ENCODE results near the gene HEXA. TPM values are rescaled to one million over a fixed set of nuclear protein-coding genes. Genes with fewer than 3 reads are reported as not detected.

The HEXA gene
- total RNA-seq, 1 experiment from 2014 or later, result 49.7 TPM

DNA sequence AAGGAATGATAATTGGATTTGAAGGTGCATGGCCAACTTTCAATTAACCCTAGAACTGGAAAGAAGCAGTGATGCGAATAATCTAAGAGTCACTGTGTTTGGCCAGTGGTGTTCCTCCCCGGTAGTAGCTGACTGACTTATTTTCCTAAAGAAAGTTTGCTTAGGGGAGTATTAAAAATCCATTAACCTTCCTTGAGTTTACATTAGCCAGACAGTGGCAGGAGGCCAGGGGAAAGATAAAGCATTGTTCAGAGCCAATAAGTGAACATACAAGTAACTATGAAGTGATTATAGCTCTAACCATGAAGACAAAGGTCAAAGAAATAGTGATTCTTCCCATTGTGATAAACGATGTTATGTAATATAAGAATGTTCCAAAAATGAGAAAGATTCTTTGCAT lies 13.4 kb upstream of the HEXA start:
- no peak overlapping the region for H3K4me3 Mint-ChIP-seq
- ATAC-seq, result no peak
- no peak for DNase-seq (ENCODE audit: low spot score)
- peaks cover 6% of the 10 kb centered on the region for H3K9me3 Mint-ChIP-seq
- no peak overlapping the region for H3K27ac Mint-ChIP-seq
- no peaks in the 10 kb centered on the region for H3K36me3 Mint-ChIP-seq
- TF ChIP-seq, protein P1, sequence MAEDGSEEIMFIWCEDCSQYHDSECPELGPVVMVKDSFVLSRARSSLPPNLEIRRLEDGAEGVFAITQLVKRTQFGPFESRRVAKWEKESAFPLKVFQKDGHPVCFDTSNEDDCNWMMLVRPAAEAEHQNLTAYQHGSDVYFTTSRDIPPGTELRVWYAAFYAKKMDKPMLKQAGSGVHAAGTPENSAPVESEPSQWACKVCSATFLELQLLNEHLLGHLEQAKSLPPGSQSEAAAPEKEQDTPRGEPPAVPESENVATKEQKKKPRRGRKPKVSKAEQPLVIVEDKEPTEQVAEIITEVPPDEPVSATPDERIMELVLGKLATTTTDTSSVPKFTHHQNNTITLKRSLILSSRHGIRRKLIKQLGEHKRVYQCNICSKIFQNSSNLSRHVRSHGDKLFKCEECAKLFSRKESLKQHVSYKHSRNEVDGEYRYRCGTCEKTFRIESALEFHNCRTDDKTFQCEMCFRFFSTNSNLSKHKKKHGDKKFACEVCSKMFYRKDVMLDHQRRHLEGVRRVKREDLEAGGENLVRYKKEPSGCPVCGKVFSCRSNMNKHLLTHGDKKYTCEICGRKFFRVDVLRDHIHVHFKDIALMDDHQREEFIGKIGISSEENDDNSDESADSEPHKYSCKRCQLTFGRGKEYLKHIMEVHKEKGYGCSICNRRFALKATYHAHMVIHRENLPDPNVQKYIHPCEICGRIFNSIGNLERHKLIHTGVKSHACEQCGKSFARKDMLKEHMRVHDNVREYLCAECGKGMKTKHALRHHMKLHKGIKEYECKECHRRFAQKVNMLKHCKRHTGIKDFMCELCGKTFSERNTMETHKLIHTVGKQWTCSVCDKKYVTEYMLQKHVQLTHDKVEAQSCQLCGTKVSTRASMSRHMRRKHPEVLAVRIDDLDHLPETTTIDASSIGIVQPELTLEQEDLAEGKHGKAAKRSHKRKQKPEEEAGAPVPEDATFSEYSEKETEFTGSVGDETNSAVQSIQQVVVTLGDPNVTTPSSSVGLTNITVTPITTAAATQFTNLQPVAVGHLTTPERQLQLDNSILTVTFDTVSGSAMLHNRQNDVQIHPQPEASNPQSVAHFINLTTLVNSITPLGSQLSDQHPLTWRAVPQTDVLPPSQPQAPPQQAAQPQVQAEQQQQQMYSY (CRISPR knock-in tag; IDR thresholded peaks at IDR 0.05), result no peak
- no peak for TF ChIP-seq ZNF232 (CRISPR knock-in tag; IDR thresholded peaks at IDR 0.05)
- TF ChIP-seq ETV6 (CRISPR knock-in tag; IDR thresholded peaks at IDR 0.05), result no peak
- TF ChIP-seq ZBTB21 (CRISPR knock-in tag; IDR thresholded peaks at IDR 0.05; ENCODE audit: borderline replicate concordance), result no peak
- no peak for TF ChIP-seq ESRRA (CRISPR knock-in tag; IDR thresholded peaks at IDR 0.05; ENCODE audit: borderline replicate concordance)
- no peak for TF ChIP-seq ZNF121 (CRISPR knock-in tag; IDR thresholded peaks at IDR 0.05)
- TF ChIP-seq, protein P2, sequence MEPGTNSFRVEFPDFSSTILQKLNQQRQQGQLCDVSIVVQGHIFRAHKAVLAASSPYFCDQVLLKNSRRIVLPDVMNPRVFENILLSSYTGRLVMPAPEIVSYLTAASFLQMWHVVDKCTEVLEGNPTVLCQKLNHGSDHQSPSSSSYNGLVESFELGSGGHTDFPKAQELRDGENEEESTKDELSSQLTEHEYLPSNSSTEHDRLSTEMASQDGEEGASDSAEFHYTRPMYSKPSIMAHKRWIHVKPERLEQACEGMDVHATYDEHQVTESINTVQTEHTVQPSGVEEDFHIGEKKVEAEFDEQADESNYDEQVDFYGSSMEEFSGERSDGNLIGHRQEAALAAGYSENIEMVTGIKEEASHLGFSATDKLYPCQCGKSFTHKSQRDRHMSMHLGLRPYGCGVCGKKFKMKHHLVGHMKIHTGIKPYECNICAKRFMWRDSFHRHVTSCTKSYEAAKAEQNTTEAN (CRISPR knock-in tag; IDR thresholded peaks at IDR 0.05), result no peak
- TF ChIP-seq NR1H2 (CRISPR knock-in tag; IDR thresholded peaks at IDR 0.05), result no peak
- no peak for TF ChIP-seq NR2C2 (CRISPR knock-in tag; IDR thresholded peaks at IDR 0.05)
- TF ChIP-seq MXD4 (CRISPR knock-in tag; IDR thresholded peaks at IDR 0.05; ENCODE audit: borderline replicate concordance), result no peak
- TF ChIP-seq CREM (CRISPR knock-in tag; IDR thresholded peaks at IDR 0.05), result no peak
- TF ChIP-seq, protein P3, sequence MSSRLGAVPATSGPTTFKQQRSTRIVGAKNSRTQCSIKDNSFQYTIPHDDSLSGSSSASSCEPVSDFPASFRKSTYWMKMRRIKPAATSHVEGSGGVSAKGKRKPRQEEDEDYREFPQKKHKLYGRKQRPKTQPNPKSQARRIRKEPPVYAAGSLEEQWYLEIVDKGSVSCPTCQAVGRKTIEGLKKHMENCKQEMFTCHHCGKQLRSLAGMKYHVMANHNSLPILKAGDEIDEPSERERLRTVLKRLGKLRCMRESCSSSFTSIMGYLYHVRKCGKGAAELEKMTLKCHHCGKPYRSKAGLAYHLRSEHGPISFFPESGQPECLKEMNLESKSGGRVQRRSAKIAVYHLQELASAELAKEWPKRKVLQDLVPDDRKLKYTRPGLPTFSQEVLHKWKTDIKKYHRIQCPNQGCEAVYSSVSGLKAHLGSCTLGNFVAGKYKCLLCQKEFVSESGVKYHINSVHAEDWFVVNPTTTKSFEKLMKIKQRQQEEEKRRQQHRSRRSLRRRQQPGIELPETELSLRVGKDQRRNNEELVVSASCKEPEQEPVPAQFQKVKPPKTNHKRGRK (CRISPR knock-in tag; IDR thresholded peaks at IDR 0.05; ENCODE audit: borderline replicate concordance), result no peak
- no peak for TF ChIP-seq RELA (CRISPR knock-in tag; IDR thresholded peaks at IDR 0.05; ENCODE audit: borderline replicate concordance)
- TF ChIP-seq NFE2L1 (CRISPR knock-in tag; IDR thresholded peaks at IDR 0.05), result no peak
- peaks cover 22% of the 10 kb centered on the region for H3K27me3 Mint-ChIP-seq (ENCODE audit: low read depth)
- ChIA-PET POLR2A (interaction anchor here (0.6 kb wide), 1 partner anchor 1190 kb away, joined by 3 read pairs; no protein-coding TSS in a partner anchor), CTCF (no interaction called here)
- H3K4me1 Mint-ChIP-seq, result no peaks in the 10 kb centered on the region

DNA sequence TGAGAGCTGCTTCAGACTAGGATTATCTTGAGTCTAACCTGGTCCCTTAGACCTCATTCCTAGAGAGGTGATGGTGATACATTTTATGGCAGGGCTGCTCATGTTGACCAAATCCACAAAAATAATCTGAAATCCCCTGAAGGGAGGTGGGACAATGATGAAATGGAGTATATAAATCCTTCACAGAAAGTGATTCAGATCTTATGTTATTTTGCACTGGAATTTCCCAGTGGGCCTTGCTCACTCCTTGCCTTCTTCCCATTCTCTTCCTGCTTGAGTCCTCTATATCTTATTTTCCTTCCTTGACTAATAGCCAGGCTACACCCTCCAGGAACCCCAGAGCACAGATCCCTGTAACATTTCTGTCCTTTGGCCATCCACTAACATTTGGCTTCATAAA lies 11.9 kb upstream of the HEXA start:
- CTCF ChIA-PET, result no interaction called here
- H3K4me1 Mint-ChIP-seq, result no peaks in the 10 kb centered on the region
- H3K27ac Mint-ChIP-seq, result no peak overlapping the region
- peaks cover 26% of the 10 kb centered on the region for H3K27me3 Mint-ChIP-seq (ENCODE audit: low read depth)
- ATAC-seq (no peak), DNase-seq (ENCODE audit: low spot score) (no peak)
- TF ChIP-seq, protein P4, sequence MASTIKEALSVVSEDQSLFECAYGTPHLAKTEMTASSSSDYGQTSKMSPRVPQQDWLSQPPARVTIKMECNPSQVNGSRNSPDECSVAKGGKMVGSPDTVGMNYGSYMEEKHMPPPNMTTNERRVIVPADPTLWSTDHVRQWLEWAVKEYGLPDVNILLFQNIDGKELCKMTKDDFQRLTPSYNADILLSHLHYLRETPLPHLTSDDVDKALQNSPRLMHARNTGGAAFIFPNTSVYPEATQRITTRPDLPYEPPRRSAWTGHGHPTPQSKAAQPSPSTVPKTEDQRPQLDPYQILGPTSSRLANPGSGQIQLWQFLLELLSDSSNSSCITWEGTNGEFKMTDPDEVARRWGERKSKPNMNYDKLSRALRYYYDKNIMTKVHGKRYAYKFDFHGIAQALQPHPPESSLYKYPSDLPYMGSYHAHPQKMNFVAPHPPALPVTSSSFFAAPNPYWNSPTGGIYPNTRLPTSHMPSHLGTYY (CRISPR knock-in tag; IDR thresholded peaks at IDR 0.05), result no peak
- TF ChIP-seq MXD4 (CRISPR knock-in tag; IDR thresholded peaks at IDR 0.05; ENCODE audit: borderline replicate concordance), result no peak
- TF ChIP-seq TP53 (CRISPR knock-in tag; IDR thresholded peaks at IDR 0.05), result no peak
- TF ChIP-seq ZNF138 (CRISPR knock-in tag; conservative IDR thresholded peaks at IDR 0.05), result no peak
- TF ChIP-seq, protein P5, sequence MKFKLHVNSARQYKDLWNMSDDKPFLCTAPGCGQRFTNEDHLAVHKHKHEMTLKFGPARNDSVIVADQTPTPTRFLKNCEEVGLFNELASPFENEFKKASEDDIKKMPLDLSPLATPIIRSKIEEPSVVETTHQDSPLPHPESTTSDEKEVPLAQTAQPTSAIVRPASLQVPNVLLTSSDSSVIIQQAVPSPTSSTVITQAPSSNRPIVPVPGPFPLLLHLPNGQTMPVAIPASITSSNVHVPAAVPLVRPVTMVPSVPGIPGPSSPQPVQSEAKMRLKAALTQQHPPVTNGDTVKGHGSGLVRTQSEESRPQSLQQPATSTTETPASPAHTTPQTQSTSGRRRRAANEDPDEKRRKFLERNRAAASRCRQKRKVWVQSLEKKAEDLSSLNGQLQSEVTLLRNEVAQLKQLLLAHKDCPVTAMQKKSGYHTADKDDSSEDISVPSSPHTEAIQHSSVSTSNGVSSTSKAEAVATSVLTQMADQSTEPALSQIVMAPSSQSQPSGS (CRISPR knock-in tag; IDR thresholded peaks at IDR 0.05; ENCODE audit: borderline replicate concordance, low read depth), result no peak
- TF ChIP-seq, protein P6, sequence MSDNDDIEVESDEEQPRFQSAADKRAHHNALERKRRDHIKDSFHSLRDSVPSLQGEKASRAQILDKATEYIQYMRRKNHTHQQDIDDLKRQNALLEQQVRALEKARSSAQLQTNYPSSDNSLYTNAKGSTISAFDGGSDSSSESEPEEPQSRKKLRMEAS (CRISPR knock-in tag; IDR thresholded peaks at IDR 0.05), result no peak
- TF ChIP-seq, protein P7, sequence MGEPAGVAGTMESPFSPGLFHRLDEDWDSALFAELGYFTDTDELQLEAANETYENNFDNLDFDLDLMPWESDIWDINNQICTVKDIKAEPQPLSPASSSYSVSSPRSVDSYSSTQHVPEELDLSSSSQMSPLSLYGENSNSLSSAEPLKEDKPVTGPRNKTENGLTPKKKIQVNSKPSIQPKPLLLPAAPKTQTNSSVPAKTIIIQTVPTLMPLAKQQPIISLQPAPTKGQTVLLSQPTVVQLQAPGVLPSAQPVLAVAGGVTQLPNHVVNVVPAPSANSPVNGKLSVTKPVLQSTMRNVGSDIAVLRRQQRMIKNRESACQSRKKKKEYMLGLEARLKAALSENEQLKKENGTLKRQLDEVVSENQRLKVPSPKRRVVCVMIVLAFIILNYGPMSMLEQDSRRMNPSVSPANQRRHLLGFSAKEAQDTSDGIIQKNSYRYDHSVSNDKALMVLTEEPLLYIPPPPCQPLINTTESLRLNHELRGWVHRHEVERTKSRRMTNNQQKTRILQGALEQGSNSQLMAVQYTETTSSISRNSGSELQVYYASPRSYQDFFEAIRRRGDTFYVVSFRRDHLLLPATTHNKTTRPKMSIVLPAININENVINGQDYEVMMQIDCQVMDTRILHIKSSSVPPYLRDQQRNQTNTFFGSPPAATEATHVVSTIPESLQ (CRISPR knock-in tag; IDR thresholded peaks at IDR 0.05), result no peak
- H3K4me3 Mint-ChIP-seq, result no peak overlapping the region
- POLR2A ChIA-PET, result no interaction called here
- no peaks in the 10 kb centered on the region for H3K9me3 Mint-ChIP-seq
- no peaks in the 10 kb centered on the region for H3K36me3 Mint-ChIP-seq

All from WTC11 (cell line).